8988T (cell line): ENCODE results near the gene BEND5.

ENCODE experiments used
- DNase-seq: peaks from one replicate; pipeline ENCODE4 v3.0.0; 2011

Gene BEND5

GRCh38 chr1:48761411-48761810, 15.3 kb downstream of the BEND5 start:
- no peak for DNase-seq

DNA sequence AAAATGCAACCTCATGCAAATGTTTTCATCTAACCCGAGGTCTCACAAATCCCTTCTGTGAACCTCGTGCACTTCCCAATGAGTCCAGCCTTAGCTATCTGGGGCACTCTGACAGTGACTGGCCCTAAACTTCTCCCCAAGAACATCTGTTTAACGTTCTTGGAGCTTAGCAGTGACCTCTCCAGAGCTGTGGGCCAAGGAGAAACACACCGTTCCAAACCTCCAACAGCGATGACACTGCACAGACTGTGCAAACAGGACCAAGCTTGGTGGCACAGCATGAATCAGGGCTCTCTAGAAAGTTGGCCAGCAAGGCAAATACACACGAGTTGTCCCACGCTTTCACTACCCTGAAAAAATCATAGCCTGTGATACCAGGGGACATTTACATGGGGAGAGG, 15.8 kb downstream of the BEND5 start:
- no peak for DNase-seq

DNA sequence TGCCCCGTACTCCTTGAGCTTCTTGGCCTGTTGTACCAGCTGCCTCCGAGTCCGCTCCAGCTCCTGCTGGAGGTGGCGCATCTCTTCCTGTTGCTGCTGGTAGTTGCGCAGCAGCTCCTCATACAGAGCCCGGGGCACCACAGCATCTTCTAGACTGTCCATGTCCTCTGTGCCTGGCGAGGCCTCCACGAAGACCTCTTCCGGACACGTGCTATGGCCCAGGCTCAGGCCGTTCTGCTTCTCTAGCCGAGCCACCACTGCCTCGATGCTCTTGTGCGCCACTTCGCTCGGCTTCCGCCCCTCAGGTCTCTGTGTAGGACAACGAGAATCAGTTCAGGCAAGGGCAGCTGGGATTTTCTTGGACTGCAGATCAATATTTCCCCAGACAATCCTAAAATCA, 17.7 kb downstream of the BEND5 start:
- DNase-seq = no peak

GRCh38 chr1:48757363-48757762, 19.3 kb downstream of the BEND5 start:
- DNase-seq = no peak

DNA sequence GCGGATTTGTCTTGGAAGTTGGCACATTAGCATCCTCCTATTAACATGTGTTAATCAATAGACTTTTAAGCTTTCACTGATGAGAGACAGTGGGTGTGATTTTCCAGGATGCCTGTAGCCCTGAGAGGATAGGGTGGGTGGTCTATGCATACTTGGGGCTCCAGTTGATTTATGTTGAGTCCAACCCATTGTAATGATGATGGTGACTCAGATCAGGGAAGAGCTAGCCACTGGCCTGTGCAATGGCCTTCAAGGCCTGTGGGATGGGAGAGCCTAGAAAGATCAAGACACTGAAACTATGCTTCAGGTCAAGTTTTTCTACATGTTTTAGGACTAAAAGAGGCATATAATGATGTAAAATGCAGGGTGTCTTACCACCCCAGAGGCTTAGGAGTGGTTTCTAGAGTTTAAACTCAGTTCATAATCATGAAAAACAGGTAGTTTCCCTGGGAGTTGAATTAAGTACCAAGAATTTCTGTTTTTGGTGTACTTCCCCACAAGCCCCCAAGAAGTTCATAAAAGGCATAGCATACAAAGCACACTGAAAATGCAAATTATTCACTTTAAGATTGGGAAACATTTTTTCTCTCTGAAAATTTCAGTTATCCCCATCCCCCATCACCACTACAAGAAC, 19.9 kb downstream of the BEND5 start:
- no peak for DNase-seq

GRCh38 chr1:48753293-48753692, 23.4 kb downstream of the BEND5 start:
- no peak for DNase-seq

DNA sequence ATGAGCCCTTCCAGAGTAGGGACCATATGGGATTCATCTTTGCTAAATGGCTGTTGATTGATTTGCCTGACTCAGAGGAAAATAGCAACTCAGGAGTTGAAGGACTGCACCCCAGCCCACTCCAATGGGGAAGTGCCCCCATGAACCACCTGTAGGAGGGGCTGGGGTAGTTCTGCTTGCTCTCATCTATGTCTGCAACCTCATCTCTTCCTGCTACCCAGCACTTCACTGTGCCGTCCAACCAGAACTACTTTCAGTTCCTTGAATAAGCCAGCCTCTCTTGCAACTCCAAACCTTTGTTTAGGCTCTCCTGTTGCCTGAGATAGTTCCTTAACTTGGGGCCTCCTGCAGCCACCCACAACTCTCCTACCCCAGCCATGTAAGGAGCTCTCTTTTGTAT, 26.6 kb downstream of the BEND5 start:
- DNase-seq = no peak

DNA sequence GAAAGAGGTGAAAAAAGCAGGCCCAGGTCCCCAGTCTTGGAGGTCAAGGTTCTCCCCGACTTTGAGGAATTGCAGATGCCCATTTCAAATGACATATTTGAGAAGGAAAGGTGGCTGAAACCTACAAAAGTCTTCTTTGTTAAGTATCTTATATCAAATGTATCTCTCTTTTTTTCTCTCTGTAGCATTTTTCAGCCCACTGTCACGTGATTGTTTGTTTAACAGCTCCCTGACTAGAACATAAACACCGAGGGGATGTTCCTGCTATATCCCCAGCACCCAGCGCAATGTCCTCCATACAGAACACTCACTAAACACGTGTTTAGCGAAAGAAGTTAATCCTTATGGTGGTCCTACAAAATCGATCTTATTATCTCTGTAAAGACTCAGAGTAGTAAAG, 27.6 kb downstream of the BEND5 start:
- DNase-seq = no peak

GRCh38 chr1:48746906-48747305, 29.8 kb downstream of the BEND5 start:
- DNase-seq = no peak

- DNase-seq = no peak
Measured at GRCh38 chr1:48744032-48744431, 32.7 kb downstream of the BEND5 start.

- no peak for DNase-seq
Measured at GRCh38 chr1:48743480-48743879, 33.2 kb downstream of the BEND5 start.

GRCh38 chr1:48741380-48741779, 35.3 kb downstream of the BEND5 start:
- no peak for DNase-seq

DNA sequence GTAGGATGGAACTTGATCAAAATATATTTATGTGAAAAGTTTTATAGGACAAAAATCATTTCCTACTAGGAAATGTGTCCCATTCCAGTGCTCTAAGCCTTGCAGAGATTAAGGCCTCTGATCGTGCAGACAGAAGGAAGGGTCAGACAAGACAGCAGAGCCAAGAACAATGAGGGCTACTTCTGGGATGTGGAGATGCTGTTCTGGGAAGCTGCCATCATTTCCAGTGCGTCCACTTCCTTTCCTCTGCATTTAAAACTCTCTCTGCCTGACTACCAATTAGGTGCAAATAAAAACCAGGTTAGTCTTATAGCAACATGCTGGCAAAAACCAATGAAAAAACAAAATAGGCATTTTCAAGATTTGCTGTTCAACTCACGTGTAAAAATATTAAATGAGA, 36.1 kb downstream of the BEND5 start:
- DNase-seq = no peak

- no peak for DNase-seq
Measured at GRCh38 chr1:48739091-48739490, 37.6 kb downstream of the BEND5 start.

DNA sequence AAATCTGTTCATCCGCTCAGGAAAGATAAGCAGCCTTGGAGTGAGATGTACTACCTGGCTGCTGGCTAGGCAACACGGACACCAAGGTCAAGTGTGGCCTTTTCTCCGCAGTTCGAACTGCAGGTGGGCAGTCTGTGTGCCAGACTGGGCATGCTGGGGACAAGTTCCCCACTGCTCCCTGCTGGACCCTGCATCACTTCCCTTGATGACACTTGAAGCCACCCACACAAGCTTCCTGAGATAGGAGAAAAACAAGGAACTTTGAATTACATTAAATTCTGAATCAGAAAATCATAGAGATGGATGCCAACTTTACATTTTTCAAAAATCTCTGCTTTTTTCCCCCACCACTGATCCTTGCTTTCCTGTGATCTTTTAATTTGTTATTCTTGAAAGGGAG, 38.3 kb downstream of the BEND5 start:
- DNase-seq = no peak

GRCh38 chr1:48735796-48736195, 40.9 kb downstream of the BEND5 start:
- DNase-seq = no peak

- no peak for DNase-seq
Measured at GRCh38 chr1:48730164-48730910, 46.4 kb downstream of the BEND5 start.

DNA sequence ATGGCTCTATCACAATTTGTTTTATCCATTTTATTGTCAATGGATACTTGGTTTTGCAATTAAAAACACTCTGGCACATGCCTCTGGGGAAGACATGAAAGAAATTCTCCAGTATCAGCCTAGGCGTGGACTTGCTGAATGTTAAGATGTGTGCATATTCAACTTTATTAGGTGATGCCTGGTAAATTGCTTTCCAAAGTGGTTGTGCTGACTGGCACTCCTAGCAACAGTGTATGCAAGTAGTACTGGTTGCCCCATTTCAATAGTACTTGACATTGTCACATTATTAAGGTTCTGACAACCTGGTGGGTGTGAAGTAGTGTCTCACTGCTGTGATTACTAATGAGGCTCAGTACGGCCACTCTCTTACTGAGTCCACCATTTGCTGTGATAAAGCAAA, 48.1 kb downstream of the BEND5 start:
- no peak for DNase-seq

GRCh38 chr1:48726557-48727215, 50.0 kb downstream of the BEND5 start:
- DNase-seq = no peak

DNA sequence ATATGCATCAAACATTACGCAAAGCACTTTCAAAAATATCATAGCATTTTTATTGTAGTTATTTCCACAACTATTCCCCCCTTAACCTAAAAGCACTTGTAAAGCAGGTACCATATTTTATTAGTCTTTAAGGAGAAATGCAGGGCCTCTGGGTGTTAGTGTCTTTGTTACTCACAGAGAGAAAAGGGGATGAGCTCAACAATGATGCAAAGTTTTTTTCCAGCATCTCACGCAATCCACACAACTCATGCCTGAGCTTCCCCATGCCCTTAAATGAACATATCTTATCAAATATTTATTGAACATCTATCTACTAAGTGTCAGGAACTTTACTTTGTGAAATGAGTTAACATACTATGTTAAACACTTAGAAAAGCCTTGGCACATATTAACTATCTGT, 50.6 kb downstream of the BEND5 start:
- DNase-seq = no peak

DNA sequence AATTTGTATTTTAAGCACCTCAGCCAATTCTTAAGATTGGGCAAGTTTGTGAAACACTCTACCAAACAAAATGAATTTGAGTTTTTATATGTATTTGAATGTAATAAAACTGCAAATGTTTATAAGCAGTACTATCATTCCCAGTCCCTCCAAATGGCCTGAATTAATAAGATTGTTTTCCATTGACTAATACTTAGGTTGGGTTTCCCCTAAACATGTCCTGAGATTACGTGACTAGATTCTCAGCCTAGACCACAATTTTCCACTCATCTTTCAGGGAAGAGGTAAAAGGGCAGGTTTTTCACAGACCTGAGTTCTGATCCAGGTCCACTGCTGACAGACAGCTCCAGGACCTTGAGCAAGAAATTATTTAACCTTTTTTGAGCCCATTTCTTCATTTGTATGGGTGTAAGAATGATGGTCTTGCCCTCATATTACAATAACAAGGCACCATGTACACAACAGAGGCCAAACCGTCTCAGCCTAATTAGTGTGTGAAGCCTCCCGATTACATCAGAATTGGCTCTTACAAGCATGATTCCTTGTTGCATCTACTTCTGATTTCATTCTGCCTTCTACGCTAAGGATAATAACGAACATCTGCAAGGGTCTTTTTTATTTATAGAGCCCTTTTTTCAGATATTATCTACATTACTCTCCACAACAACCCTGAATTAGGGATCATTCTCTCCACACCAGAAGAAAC, 51.2 kb downstream of the BEND5 start:
- DNase-seq = no peak

DNA sequence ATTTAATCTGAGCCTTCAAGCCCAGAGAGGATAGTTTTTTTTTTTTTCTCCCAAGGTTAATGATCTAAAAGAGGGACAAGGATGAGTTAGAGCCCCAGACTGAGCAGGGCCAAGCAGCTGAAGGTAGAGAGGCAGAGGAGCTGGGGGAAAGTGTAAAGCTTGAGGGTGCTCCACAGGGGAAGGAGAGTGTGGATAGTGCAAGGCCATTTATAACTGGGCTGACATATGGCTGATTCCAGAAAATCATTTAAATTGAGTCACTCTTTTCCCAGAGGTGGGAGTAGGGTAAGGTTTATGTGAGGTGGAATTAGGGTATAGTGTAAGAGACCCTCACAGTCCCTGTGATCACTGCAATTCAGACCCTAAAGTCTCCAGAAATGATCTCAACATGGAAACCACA, 55.8 kb downstream of the BEND5 start:
- no peak for DNase-seq

DNA sequence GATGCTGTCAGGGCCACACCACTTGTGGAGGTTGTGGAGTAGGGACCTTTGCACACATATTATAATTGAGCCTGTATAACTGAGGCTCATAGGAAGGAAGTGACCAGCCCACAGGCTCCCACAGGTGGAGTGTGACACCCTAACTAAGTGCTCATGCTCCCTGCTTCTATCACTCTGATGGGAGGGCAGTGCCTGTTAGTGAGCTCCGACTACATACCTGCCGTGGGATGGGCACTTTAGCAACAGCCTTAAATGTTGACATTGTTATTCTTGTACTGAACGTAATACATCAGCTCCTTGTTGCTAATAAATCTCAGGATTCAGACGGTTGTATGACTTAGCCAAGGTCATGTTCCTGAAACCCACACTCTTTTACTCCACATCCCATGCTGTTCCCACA, 58.0 kb downstream of the BEND5 start:
- DNase-seq = no peak

DNA sequence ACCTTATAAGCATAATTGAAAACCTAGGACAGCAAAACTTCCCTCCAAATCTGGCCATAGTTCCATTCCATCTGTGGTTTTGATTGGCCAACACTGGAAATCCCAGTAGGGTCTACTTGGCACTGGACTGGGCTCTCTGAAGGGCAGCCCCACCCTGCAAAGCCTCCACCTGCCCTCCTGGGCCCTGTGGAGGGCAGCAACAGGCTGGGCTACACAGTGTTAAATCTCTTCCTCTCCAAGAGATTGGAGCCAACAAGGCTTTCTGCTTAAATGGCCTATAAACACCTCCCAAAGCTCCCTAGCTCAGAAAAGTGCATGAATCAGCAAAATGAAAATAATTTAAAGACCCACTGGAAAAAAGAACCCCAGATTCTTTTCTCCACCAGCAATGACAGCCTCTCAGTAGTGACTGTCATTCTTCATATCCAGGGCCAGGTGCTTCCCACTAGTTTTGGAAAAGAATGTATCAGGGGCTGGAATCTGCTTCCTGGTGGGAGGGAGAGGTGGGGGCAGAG, 58.5 kb downstream of the BEND5 start:
- no peak for DNase-seq
